Left lobe of liver (tissue), 2 donors: Measurements from ENCODE around the gene GRM7. TPM values are rescaled to one million over a fixed set of nuclear protein-coding genes. Genes with fewer than 3 reads are reported as not detected.

Source experiments
- ATAC-seq: fragments of 200-7000 bp; cut with Tn5 transposase; one replicate; pipeline ENCODE4 v1.9.1; 2020; ENCODE audit warnings: mild to moderate bottlenecking, moderate library complexity
- DNase-seq: peaks from one replicate; pipeline ENCODE4 v3.0.0-alpha.2; 2020; ENCODE audit warnings: low spot score
- total RNA-seq: library from RNA; stranded (reverse); gene quantifications from one replicate; pipeline ENCODE4 v1.2.1, GENCODE V29; 2021
- donor health status: DM: no; HTN: no; CAD: no; lungs with moderate emphysema.
- donor health status: DM: no; HTN: yes; CAD: no.

GRM7 gene
- total RNA-seq, 1 donor from 2014 or later, result 0.08 TPM

GRCh38 chr3:6965881-6966280, 105.0 kb downstream of the GRM7 start:
- DNase-seq, result no peak
- ATAC-seq, result no peak

DNA sequence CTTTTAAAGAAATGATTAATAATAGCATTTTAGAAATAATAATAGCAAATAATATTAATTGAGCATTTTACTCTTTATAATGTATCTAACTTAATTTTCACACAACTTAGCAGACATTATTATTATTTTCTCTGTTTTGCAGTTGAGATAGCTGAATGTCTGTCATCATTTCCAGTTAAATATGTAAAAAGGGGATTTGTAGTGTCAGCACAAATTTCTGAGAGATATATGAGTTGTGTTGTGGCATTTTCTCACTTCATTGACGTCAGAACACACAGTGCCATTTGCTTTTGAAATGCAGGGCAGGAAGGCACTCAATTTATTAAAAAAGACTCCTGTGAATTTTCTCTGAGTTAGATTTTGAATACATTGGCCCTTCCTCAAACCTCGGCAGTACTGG, 111.0 kb downstream of the GRM7 start:
- ATAC-seq, result no peak
- DNase-seq, result no peak

DNA sequence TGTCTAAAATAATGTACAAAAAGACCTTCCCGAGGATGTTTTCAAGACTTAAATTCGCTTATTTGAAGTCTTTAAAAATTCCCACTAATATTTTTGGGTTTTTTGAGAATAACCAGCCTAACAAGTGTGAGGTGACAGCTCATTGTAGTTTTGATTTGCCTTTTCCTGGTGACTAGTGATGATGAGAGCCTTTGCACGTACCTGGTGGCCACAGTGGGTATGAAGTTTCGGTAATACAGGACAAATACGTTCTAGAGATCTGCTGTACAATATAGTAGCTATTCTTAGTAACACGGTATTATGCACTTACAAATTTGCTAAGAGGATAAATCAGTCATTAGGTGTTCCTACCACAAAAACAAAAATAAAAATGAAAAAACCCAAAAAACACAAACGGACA, 124.9 kb downstream of the GRM7 start:
- DNase-seq, result no peak
- no peak for ATAC-seq

DNA sequence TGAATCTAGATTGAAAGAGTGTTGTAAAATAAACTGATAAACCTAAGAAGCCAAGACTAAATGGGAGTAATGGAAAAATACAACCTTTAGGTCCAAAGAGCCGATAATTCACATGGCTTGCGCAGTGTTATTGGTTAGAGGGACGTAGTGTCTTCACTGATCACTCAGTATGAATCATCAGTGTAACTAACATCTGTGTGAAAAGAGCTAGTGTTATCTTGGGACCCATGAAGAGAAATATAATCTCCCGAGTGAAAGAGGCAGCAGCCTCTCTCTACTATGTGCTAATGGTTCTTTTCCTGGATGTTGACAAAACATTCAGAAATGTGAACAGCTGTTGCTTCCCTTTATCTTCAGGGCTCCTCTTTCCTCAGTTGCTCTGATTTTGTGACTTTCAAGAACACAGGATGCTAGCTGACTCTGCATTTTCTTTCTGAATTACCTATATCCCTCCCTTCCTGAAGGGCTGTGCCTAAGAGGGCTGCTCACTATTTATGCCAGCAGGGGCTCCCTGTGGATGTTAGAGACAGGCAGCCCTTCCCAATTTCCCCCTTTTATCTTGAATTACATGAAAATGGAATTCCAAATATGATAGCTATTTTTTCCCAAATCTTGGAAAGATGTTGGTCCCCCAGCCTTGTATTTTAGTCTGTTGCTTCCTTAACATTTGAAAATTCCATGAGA, 128.8 kb downstream of the GRM7 start:
- no peak for DNase-seq
- no peak for ATAC-seq

DNA sequence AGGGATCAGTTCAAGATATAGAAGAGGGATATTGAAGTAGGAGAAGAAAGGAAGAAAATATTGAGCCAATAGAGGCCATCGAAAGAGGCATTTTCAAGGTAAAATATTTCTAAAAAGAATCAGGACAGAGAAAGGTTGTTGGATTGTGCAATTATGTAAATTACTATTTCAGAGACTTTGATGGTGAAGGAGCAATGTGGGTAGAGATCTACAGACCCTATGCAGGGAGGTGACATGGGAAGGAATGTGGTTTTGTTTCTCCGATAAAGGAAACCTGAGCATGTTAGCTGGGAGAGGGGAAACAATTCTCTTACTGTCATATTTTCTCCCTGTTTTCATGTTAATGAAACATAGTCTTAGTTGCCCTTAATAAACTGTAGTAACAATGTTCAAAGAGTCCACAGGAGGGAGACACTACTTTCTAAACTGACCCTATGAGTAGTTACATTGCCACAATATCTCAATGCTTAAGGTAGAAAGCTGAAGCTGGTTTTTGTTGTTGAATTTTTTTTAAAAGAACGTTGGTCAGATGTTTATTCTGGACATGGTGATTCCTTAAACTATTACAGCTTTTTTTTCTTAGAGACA, 133.3 kb downstream of the GRM7 start:
- DNase-seq, result no peak
- peak; percentile 69 for ATAC-seq

DNA sequence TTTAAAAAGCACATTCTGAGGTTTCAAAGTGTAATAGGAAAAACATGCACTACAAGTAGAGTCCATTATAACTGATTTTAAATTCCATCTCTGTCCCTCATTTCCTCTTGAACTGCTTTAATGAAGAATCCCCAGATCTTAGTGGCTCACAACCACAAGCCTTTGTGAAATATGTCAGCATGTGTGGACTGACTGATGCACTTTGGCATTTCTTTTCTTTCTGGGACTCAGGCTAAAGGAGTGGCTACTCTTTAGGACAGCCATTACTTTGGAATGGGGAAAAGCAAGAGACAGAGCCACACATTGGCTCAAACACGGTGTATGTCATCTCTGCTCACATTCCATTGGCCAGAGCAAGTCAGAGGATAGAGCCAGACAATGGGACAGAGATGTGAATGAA, 139.6 kb downstream of the GRM7 start:
- no peak for DNase-seq
- no peak for ATAC-seq

DNA sequence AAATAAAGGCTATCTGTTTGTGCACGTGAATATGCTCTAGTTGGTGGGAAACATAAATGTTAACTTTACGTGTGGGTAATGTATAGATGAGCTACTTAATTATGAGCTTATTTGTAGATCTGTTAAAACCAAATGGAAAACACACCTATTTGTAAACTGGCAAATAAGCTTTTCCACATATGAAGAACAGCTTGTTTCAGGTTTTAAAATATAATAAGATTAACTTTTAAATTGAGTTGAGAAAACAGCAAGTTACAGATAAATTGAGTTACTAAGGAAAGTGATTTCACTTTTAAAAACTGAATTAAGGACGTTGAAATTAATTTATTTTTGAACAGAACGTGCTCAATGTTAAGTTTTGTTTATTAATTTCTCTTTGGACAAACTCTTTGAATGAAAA, 140.5 kb downstream of the GRM7 start:
- DNase-seq (no peak), ATAC-seq (no peak)

DNA sequence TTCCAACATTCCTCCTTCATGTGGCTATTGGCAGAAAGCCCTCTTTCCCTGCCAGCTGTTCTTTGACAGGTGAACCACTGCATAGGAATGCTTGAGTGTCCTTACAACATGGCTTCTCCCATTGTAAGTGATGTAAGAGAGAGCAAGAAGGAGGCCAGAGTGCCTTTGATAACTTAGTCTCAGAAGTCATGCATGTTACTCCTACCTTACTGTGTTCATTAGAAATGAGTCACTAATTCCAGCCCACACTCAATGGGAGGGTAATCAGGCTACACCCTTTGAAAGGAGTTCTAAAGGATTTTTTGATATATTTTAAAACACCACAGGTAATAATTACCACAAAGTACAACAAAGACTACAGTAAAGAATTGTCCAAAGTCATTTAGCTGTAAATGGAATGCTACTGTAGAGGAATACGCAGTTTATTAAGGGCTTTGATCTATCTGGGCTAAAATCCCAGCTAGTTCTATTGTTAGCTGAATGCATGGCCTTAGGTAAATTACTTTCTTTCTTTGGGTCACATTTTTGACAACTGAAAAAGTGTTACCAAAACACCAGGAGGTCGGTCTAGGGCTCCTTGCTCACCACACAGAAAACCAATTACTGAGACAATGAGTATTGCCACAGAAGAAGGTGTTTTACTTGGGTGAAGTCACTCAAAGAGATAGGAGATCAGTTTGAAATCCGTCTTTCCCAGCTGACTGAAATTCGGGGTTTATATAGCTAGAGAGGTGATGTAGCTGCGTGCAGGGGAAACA, 154.9 kb downstream of the GRM7 start:
- no peak for ATAC-seq
- no peak for DNase-seq

DNA sequence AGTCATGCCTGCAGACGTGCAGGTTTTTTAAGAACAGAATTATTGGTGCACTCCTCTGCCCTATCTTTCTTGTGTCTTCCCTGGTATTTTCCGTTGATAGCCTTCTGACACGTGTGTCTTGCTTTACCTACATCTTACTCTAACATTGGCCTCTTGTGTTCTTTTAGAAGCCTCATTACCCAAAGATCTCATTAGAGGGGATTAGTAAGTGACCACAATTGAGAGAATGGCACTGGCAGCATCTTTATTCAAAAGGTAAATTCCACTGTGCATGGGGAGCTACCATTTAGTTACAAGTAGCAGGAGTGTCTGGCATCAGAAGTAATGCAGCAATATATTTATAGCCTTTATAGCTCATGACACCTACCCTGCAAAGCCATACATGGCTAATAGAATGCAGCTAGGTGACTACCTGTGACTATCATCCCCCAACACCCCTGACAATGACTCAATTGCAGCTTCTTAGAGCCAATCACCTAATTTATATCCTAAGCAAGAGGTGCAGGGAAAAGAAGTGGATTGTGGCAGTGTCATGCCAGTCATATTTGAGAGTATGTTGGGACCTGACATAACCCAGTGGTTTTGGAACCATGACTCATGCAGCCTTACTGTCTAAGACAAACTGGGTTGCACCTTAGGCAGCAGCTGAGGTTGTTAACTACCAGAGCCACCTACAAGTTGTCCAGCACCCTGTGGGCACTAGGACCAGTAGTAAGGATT, 164.8 kb downstream of the GRM7 start:
- no peak for ATAC-seq
- DNase-seq, result no peak

- DNase-seq, result no peak
- ATAC-seq, result no peak
Measured at GRCh38 chr3:7029562-7029961, 168.6 kb downstream of the GRM7 start.

- DNase-seq (no peak), ATAC-seq (no peak)
Measured at GRCh38 chr3:7038394-7038793, 177.5 kb downstream of the GRM7 start.

- DNase-seq (no peak), ATAC-seq (no peak)
Measured at GRCh38 chr3:7062714-7063113, 201.8 kb downstream of the GRM7 start.

- DNase-seq (no peak), ATAC-seq (no peak)
Measured at GRCh38 chr3:7070461-7070860, 209.5 kb downstream of the GRM7 start.

GRCh38 chr3:7074217-7074616, 213.3 kb downstream of the GRM7 start:
- ATAC-seq (no peak), DNase-seq (no peak)

GRCh38 chr3:7075117-7075516, 214.2 kb downstream of the GRM7 start:
- DNase-seq, result no peak

DNA sequence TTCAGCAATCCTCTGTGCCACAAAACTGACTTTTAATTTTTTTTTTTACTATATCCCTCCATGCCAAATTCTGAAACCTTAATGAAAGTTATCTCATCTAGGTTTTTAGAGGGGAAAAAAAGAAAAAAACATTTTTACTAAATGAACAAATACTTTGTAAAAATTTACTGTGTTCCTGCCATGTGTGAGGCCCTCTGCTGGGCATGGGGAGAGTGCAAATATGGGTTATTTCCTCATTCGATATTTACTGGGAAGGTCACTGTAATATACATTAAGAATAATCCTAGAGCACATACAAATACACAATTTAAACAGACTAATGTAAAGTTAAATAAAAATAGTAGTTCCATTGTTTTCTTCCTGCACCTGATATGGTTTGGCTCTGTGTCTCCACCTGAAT, 215.0 kb downstream of the GRM7 start:
- no peak for DNase-seq
- ATAC-seq, result no peak

More at GRCh38 chr3:7075117-7075516, 214.2 kb downstream of the GRM7 start:
- no peak for ATAC-seq

DNA sequence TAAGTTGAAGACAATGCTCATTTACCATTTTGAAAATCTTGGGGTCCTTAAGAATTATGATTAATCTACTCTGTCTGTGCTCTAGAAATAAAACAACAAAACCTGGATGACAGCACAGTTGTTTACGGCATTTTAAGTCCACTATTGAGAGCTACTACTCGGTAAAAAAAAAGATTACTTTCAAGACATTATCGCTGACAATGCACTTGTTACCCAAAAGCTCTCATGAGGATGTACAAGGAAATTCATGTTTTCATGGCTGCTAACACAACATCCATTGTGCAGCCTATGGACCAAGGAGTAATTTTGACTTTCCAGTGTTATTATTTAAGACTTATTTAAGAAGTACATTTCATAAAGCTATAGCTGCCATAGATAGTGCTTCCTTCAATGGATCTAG, 221.3 kb downstream of the GRM7 start:
- no peak for ATAC-seq
- no peak for DNase-seq

DNA sequence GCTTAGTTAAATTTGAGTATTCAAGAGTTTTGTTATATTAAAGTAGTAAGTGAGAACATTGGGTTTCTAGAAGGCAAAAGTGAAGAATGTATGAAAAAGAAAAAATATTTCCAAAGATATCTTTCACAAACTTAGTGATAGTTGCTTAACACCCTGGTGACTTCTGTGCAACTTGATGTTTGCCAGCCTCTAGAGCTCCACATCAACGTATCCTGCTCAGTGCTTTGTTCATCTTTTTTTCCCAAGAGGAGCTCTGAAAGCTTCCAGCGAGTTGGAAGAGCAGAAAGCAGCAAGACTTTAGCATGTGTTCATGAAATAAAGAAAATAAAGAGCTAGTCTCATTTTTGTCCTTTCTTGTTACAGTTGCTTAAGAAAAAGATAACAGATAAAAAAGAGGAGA, 225.5 kb downstream of the GRM7 start:
- DNase-seq (no peak), ATAC-seq (no peak)

DNA sequence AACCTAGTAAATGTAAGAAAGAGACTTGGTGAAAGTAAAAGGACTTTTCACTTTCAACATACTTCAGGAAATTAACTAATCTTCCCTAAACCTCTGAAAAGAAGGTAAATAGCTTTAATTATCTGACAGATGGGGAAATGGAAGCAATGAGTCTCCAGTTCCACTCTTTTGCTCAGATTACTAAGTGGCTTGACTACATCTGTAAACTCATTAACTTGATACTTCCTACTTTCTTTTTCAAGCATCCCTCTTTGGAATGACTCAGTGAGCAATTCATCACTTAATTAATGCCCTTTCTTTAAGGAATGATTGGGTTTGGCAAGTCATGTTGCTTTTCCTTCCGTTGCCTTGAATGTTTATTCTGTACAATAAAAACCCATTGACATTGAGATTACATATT, 234.2 kb downstream of the GRM7 start:
- no peak for DNase-seq
- no peak for ATAC-seq

DNA sequence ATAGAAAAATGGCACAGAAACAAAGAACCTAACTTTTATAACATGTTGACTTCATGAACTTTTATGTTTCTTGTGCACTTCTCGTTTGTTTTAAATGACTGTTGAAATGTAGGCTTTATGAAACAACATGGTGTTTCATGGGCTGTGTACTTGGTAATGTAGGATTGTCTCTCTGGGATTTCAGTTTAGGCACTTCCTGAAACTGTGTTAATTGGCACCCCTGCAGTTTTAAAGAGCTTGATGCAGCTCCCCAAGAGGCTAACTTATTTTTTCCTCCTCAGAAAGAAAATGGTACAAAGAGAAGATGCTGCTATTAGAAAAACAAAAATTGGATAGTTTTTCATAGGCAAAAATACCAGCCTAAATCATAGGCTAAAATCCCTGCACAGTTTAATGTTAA, 239.2 kb downstream of the GRM7 start:
- ATAC-seq, result no peak
- DNase-seq, result no peak

DNA sequence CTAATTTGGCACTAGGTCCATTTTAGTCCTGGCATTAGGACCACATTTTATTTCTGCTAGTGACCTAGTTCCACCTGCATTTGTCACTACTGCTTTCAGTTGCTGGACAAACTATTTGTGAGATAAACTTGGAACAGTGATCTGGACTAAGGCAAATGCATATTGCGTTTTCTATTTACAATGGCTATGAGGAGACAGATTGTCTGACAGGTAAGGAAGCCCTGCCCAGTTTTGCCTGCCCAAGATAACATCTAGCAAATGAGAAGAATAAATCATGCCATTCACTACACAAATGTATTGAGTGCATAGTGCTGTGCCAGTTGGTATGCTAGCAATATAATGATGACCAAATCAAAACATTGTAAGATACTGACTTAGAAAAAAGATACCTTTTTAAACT, 245.7 kb downstream of the GRM7 start:
- DNase-seq (no peak), ATAC-seq (no peak)
